ENCODE measurements around the gene ZRANB3.

GRCh38 chr2:135142323-135142722 is 388.7 kb downstream of the ZRANB3 start:
- no peak for TF ChIP-seq CTCF (optimal IDR thresholded peaks at IDR 0.05 in 1 of 3, IDR thresholded peaks at IDR 0.05 in 1 of 3, conservative IDR thresholded peaks at IDR 0.05 in 1 of 3; ENCODE audit: extremely low read depth in 1 of 3, insufficient read depth in 2 of 3, low read length in 3 of 3)
- TF ChIP-seq EZH2 (IDR thresholded peaks at IDR 0.05; ENCODE audit: low read length): no peak
